Measurements from ENCODE around the gene ARHGEF40.
A peak's percentile ranks its signal among the peaks of the same experiment; 100 is the strongest.

The ARHGEF40 gene

GRCh38 chr14:21081521-21082142 lies 11.5 kb downstream of the ARHGEF40 start:
- DNase-seq (ENCODE audit: low read depth in 2 of 2, low spot score in 1 of 2), result no peak

DNA sequence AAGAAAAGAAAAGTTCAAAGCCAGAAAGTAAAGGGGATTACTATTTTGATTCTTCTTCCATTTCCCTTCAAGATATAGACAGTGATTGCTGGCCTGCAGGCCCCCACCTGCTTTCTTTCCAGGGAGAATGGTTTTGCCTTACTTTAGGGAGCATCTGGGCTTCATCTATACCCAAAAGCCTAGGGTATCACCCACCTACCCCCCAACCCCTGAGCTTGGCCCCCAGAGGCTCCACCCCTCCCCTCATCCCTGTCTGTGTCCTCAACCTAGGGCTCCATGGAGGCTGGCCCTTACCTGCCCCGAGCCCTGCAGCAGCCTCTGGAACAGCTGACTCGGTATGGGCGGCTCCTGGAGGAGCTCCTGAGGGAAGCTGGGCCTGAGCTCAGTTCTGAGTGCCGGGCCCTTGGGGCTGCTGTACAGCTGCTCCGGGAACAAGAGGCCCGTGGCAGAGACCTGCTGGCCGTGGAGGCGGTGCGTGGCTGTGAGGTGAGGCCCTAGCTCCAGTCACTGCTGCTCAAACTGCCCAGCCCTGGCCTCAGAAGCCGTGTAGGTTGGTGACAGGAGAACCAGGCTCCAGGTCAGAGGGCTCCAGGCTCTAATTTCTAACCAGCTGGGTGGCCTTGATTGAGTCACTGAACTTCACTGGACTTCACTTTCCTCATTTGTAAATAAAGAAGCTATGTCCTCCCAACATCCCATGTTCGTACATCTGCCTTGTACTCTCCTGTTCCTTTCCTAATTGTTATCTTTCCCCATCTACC lies 13.6 kb downstream of the ARHGEF40 start:
- DNase-seq (ENCODE audit: low read depth in 2 of 2, low spot score in 1 of 2), result no peak

DNA sequence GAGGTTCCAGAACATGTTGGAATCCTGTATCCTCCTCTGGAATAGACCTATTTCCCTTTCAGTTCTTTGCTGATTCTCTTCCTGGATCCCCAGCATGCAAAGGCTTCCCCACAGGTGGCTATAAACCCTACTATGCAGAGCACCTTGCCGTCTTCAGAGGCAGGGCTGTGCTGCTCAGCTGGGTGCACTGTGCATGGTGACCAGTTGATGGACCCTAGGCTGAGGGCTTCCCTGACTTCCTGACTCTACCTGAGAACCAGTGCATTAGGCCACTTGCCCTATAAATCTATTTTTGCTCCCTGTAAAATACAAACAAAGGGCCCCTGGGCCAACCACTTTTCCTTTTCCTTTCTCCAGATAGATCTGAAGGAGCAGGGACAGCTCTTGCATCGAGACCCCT lies 14.3 kb downstream of the ARHGEF40 start:
- DNase-seq (ENCODE audit: low read depth in 2 of 2, low spot score in 1 of 2), result no peak

DNA sequence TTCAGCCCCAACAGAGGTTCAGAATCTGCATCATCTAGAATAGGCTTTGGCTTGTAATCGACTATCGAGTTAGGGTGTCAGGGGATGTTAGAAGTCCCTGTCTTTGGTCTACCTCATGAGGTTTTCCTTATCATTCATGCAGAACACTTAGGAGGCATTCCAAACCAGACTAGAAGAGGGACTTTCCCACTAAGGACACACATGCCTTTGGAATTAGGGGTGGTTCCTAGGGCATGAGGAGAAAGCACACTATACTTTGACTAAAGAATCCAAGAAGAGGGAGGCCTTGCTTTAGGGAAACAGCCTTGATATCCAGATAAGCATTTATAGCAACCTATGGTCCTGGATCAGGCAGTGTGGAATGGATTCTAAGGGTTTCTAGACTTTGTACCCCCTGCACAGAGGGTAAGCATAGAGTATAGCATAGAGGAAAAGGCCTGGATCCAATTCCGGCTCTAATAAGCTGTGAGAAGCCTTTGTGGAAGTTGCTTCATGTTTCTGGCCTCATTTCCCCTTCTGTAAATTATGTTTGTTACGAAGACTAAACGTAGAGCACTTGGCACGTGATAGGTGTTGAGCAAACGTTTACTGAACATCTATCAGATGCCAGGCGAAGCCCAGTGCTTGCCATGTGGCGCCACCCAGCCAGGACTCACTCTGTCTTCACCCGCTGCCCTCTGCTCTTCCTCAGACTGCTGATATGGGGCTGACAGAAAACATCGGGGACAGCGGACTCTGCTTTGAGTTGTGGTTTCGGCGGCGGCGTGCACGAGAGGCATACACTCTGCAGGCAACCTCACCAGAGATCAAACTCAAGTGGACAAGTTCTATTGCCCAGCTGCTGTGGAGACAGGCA lies 15.1 kb downstream of the ARHGEF40 start:
- DNase-seq (ENCODE audit: low read depth in 2 of 2, low spot score in 1 of 2), result no peak

DNA sequence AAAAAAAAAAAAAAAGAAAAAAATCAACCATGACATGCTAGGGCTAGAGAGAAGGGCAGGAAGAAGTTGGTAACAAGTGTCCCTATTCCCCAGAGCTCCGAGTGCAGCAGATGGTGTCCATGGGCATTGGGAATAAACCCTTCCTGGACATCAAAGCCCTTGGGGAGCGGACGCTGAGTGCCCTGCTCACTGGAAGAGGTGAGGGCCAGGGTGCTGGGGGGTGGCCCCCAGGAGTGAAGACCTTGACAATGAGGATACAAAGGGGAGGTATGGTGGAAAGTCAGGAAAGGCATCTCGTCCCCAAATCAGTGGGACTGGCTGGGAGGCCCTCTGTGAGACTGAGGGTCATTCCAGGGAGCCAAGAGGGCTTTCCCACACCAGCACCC lies 16.8 kb downstream of the ARHGEF40 start:
- DNase-seq (ENCODE audit: low read depth in 2 of 2, low spot score in 1 of 2), result no peak

DNA sequence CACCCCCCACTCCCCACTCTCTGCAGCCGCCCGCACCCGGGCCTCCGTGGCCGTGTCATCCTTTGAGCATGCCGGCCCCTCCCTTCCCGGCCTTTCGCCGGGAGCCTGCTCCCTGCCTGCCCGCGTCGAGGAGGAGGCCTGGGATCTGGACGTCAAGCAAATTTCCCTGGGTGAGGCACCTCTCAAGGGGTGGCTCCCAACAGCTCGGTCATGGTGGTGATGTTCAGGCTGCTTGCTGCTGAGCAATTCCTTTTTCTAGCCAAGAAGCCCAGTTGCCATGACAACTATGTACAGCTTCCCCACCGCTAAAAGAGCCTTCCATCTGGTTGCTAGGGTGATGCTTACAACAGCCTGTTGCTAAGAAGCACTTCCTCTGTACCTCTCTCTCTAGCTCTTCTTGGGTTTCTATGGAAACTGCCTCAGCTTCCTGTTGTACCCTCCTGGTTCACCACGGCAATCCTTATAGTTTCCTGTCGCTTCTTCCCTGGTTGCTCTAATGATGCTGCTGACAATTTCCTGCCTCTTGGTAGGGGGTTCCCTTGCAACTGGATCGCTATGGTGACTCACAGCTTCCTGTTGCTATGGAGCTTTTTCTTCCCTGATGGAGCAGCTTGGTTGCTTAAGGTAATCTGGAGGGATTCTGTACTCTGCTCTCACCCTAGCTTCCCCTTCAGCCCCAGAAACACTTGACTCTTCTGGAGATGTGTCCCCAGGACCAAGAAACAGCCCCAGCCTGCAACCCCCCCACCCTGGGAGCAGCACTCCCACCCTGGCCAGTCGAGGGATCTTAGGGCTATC lies 17.4 kb downstream of the ARHGEF40 start:
- no peak for DNase-seq (ENCODE audit: low read depth in 2 of 2, low spot score in 1 of 2)

- DNase-seq (ENCODE audit: low read depth in 2 of 2, low spot score in 1 of 2), result no peak
These were observed 18.6 kb downstream of the ARHGEF40 start for GRCh38 chr14:21088687-21089086.

GRCh38 chr14:21089271-21089670 lies 19.2 kb downstream of the ARHGEF40 start:
- no peak for DNase-seq (ENCODE audit: low read depth in 2 of 2, low spot score in 1 of 2)

GRCh38 chr14:21089877-21090193 lies 19.7 kb downstream of the ARHGEF40 start:
- no peak for DNase-seq (ENCODE audit: low read depth in 2 of 2, low spot score in 1 of 2)

DNA sequence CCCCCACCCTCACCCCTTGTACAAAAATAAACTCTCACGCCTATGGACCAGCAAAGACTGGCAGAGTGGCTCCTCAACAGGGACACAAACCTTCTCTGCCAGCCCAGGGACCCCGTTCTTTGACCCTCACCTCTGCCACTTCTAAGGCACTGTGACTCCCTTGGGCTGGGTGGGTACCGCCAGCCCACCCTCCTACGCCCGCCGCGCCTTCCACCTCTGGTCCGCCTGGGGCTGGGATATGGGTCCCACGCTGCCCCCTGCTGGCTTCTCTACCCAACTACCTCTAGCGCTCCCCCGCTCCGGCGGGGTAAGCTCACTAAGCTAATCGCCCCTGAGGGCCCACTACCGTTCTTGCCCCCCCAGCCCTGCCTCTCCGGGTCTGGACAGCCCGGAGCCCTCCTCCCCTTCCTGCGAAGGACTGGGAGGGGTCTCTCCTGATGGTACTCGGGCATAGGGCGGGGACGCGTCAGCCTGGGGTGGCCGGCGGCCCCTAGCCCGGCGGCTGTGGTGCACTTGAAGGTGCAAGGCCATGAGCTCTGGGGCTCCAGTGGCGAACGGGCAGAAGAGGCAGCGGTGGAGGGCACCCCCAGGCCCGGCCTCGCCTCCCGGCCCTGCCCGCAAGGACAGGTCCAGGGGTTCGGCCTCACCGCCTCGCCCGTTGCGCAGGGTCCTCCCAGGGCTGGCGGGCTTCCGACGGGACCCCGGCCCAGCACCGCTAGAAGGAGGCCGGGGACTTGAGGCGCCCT lies 20.3 kb downstream of the ARHGEF40 start:
- no peak for DNase-seq (ENCODE audit: low read depth in 2 of 2, low spot score in 1 of 2)

DNA sequence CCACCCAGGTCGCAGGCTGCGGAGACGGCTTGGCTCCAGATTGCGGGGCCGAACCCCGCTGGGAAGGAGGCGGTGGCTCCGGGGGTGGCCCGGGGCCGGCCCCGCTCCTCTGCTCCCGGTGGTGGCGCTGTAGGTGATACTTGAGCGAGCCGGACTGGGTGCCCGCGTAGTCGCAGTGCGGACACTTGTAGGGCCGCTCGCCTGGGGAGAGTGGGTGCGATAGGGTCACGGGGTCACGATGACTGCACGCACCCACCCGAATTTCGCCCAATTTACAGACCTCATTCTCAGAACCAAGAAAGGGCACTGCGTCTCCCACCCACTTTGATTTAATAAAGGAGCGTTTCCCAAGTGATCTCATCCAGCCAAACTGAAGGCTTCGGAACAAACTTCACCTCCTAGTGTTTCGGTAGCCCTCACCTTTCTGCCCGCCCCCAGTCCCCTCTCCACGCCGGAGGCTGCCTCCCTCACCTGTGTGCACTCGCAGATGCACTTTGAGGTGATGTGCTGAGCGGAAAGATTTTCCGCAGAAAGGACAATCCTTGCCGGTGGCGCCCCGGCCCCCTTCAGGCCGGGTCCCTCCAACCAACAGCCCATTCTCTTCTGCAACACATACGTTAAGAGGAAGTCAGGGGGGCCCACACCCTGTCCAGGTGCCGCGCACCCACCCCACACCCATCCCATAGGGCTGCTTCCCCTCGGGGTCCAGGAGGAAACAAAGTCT lies 21.0 kb downstream of the ARHGEF40 start:
- no peak for DNase-seq (ENCODE audit: low read depth in 2 of 2, low spot score in 1 of 2)

- no peak for DNase-seq (ENCODE audit: low read depth in 2 of 2, low spot score in 1 of 2)
These were observed 21.7 kb downstream of the ARHGEF40 start for GRCh38 chr14:21091821-21092272.

GRCh38 chr14:21092273-21093011 lies 22.3 kb downstream of the ARHGEF40 start:
- peak; percentile 73 to 85 for DNase-seq (ENCODE audit: low read depth in 2 of 2, low spot score in 1 of 2)

- no peak for DNase-seq (ENCODE audit: low read depth in 2 of 2, low spot score in 1 of 2)
These were observed 22.9 kb downstream of the ARHGEF40 start for GRCh38 chr14:21093018-21093417.

GRCh38 chr14:21093769-21094681 lies 23.9 kb downstream of the ARHGEF40 start:
- no peak for DNase-seq (ENCODE audit: low read depth in 2 of 2, low spot score in 1 of 2)

- DNase-seq (ENCODE audit: low read depth in 2 of 2, low spot score in 1 of 2), result no peak
These were observed 25.5 kb downstream of the ARHGEF40 start for GRCh38 chr14:21095430-21096205.

DNA sequence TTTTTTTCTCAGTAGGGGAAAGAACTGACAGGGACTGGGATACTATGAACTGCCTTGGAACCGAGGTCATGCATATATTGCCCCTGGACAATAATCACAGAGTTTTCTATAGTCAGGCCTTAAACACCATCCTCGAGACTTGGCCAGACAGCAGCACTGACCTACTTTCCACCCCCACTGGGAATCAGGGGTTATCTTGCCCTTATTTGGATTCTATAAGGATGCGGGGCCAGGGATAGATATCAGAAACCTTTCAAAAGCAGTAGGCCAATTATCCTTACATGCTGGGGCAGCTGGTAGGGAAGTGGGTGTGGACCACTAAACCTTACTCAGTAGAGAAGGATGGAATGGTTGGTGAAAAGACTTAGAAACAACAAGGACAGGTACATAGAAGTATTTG lies 26.3 kb downstream of the ARHGEF40 start:
- no peak for DNase-seq (ENCODE audit: low read depth in 2 of 2, low spot score in 1 of 2)
